ENCODE data around the gene WDFY4. TPM values are rescaled to one million over a fixed set of nuclear protein-coding genes. Genes with fewer than 3 reads are reported as not detected.

WDFY4 gene
- total and polyA plus RNA-seq, 9 of the 15 experiments (the other 6 are each of a cell fraction or from before 2014, with no cell fraction given) = 0.01 to 0.02 (median 0.01) TPM; not detected in 6

- H3K4me2 ChIP-seq (ENCODE audit: insufficient read depth, low read length) = no peak overlapping the region
- ATAC-seq = no peak
- peaks cover 0 to 11% of the 10 kb centered on the region in 2 experiments; a peak in 2 of 5 replicates for H3K27me3 ChIP-seq (ENCODE audit: control insufficient read depth in 2 of 2, insufficient read depth in 2 of 2, low read length in 2 of 2)
- no peaks in the 10 kb centered on the region for H3K9me3 ChIP-seq (replicated peaks; ENCODE audit: control insufficient read depth, insufficient read depth, low read depth, low read length)
- intact Hi-C loops (cut with micrococcal nuclease) = no loop called here
- H3K4me1 ChIP-seq (replicated peaks in 1 of 2; ENCODE audit: control insufficient read depth in 2 of 2, insufficient read depth in 2 of 2, low read length in 2 of 2) = no peaks in the 10 kb centered on the region
- in situ Hi-C loops (cut with MboI) = no loop called here
- no peak overlapping the region for H3K9ac ChIP-seq (ENCODE audit: insufficient read depth in 1 of 2, low read depth in 2 of 2, low read length in 2 of 2)
- no peaks in the 10 kb centered on the region for H3K79me2 ChIP-seq (ENCODE audit: control insufficient read depth, insufficient read depth, low read length)
- WGBS (ENCODE audit: insufficient coverage, low coverage, missing lambda C conversion rate) = 1% methylated on average over 3 of the region's 3 CpGs
- ChIA-PET CTCF (ENCODE audit: low intra/inter-chr PET ratio) (no interaction called here), POLR2A (no interaction called here)
- H3K9me1 ChIP-seq (ENCODE audit: control insufficient read depth, insufficient read depth, low read length) = no peaks in the 10 kb centered on the region
- no TSS peak for BruUV-seq (replicated peaks)
- no peak for FAIRE-seq
- no peak for DNase-seq (ENCODE audit: extremely low read depth in 1 of 4, low spot score in 3 of 4)
- H3K4me3 ChIP-seq = no peak overlapping the region
- H2AFZ ChIP-seq (ENCODE audit: low read depth, low read length) = no peak overlapping the region
- H3K27ac ChIP-seq (ENCODE audit: extremely low read depth, low read depth, low read length) = no peak overlapping the region
- H3K36me3 ChIP-seq (ENCODE audit: control insufficient read depth, insufficient read depth, low read length) = no peaks in the 10 kb centered on the region
- no peaks in the 10 kb centered on the region for H4K20me1 ChIP-seq (replicated peaks; ENCODE audit: control insufficient read depth, insufficient read depth, low read length)
- TF ChIP-seq, protein P1, sequence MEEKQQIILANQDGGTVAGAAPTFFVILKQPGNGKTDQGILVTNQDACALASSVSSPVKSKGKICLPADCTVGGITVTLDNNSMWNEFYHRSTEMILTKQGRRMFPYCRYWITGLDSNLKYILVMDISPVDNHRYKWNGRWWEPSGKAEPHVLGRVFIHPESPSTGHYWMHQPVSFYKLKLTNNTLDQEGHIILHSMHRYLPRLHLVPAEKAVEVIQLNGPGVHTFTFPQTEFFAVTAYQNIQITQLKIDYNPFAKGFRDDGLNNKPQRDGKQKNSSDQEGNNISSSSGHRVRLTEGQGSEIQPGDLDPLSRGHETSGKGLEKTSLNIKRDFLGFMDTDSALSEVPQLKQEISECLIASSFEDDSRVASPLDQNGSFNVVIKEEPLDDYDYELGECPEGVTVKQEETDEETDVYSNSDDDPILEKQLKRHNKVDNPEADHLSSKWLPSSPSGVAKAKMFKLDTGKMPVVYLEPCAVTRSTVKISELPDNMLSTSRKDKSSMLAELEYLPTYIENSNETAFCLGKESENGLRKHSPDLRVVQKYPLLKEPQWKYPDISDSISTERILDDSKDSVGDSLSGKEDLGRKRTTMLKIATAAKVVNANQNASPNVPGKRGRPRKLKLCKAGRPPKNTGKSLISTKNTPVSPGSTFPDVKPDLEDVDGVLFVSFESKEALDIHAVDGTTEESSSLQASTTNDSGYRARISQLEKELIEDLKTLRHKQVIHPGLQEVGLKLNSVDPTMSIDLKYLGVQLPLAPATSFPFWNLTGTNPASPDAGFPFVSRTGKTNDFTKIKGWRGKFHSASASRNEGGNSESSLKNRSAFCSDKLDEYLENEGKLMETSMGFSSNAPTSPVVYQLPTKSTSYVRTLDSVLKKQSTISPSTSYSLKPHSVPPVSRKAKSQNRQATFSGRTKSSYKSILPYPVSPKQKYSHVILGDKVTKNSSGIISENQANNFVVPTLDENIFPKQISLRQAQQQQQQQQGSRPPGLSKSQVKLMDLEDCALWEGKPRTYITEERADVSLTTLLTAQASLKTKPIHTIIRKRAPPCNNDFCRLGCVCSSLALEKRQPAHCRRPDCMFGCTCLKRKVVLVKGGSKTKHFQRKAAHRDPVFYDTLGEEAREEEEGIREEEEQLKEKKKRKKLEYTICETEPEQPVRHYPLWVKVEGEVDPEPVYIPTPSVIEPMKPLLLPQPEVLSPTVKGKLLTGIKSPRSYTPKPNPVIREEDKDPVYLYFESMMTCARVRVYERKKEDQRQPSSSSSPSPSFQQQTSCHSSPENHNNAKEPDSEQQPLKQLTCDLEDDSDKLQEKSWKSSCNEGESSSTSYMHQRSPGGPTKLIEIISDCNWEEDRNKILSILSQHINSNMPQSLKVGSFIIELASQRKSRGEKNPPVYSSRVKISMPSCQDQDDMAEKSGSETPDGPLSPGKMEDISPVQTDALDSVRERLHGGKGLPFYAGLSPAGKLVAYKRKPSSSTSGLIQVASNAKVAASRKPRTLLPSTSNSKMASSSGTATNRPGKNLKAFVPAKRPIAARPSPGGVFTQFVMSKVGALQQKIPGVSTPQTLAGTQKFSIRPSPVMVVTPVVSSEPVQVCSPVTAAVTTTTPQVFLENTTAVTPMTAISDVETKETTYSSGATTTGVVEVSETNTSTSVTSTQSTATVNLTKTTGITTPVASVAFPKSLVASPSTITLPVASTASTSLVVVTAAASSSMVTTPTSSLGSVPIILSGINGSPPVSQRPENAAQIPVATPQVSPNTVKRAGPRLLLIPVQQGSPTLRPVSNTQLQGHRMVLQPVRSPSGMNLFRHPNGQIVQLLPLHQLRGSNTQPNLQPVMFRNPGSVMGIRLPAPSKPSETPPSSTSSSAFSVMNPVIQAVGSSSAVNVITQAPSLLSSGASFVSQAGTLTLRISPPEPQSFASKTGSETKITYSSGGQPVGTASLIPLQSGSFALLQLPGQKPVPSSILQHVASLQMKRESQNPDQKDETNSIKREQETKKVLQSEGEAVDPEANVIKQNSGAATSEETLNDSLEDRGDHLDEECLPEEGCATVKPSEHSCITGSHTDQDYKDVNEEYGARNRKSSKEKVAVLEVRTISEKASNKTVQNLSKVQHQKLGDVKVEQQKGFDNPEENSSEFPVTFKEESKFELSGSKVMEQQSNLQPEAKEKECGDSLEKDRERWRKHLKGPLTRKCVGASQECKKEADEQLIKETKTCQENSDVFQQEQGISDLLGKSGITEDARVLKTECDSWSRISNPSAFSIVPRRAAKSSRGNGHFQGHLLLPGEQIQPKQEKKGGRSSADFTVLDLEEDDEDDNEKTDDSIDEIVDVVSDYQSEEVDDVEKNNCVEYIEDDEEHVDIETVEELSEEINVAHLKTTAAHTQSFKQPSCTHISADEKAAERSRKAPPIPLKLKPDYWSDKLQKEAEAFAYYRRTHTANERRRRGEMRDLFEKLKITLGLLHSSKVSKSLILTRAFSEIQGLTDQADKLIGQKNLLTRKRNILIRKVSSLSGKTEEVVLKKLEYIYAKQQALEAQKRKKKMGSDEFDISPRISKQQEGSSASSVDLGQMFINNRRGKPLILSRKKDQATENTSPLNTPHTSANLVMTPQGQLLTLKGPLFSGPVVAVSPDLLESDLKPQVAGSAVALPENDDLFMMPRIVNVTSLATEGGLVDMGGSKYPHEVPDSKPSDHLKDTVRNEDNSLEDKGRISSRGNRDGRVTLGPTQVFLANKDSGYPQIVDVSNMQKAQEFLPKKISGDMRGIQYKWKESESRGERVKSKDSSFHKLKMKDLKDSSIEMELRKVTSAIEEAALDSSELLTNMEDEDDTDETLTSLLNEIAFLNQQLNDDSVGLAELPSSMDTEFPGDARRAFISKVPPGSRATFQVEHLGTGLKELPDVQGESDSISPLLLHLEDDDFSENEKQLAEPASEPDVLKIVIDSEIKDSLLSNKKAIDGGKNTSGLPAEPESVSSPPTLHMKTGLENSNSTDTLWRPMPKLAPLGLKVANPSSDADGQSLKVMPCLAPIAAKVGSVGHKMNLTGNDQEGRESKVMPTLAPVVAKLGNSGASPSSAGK (IDR thresholded peaks at IDR 0.05) = no peak
- TF ChIP-seq, protein P2, sequence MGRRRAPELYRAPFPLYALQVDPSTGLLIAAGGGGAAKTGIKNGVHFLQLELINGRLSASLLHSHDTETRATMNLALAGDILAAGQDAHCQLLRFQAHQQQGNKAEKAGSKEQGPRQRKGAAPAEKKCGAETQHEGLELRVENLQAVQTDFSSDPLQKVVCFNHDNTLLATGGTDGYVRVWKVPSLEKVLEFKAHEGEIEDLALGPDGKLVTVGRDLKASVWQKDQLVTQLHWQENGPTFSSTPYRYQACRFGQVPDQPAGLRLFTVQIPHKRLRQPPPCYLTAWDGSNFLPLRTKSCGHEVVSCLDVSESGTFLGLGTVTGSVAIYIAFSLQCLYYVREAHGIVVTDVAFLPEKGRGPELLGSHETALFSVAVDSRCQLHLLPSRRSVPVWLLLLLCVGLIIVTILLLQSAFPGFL (CRISPR knock-in tag; IDR thresholded peaks at IDR 0.05) = no peak
- TF ChIP-seq SREBF1 (IDR thresholded peaks at IDR 0.05; ENCODE audit: borderline replicate concordance, low read depth, low read length) = no peak
Measured at GRCh38 chr10:48758411-48758810, 73.7 kb downstream of the WDFY4 start.
